Measurements from ENCODE around the gene CD74. TPM values are rescaled to one million over a fixed set of nuclear protein-coding genes. Genes with fewer than 3 reads are reported as not detected.

Gene CD74
- total RNA-seq, 1 donor from 2014 or later = 1,940 TPM

GRCh38 chr5:150395688-150395975, 17.1 kb downstream of the CD74 start:
- Histone ChIP-seq H3K36me3 (peaks cover 60 to 89% of the 10 kb centered on the region in 2 donors), H3K27me3 (no peaks in the 10 kb centered on the region), H3K9me3 (no peaks in the 10 kb centered on the region), H3K4me1 (no peaks in the 10 kb centered on the region), H3K4me3 (no peak overlapping the region), H3K27ac (no peak overlapping the region)
- TF ChIP-seq CTCF (IDR thresholded peaks at IDR 0.05) = no peak
- DNase-seq (ENCODE audit: low spot score in 2 of 2) = no peak
- intact Hi-C loops (cut with DNase I) = loop anchor here (5.0 kb wide), 1 partner anchor 42 kb away; no protein-coding TSS in a partner anchor

GRCh38 chr5:150394912-150395687, 17.6 kb downstream of the CD74 start:
- Histone ChIP-seq H3K27me3 (no peaks in the 10 kb centered on the region), H3K4me3 (no peak overlapping the region), H3K27ac (no peak overlapping the region), H3K9me3 (no peaks in the 10 kb centered on the region), H3K36me3 (peaks cover 59 to 89% of the 10 kb centered on the region in 2 donors), H3K4me1 (no peaks in the 10 kb centered on the region)
- TF ChIP-seq CTCF (IDR thresholded peaks at IDR 0.05) = no peak
- DNase-seq (ENCODE audit: low spot score in 2 of 2) = no peak
- intact Hi-C loops (cut with DNase I) = loop anchor here (5.0 kb wide), 1 partner anchor 42 kb away; no protein-coding TSS in a partner anchor

GRCh38 chr5:150394131-150394530, 18.6 kb downstream of the CD74 start:
- H3K9me3 ChIP-seq = no peaks in the 10 kb centered on the region
- intact Hi-C loops (cut with DNase I) = no loop called here
- peaks cover 63 to 89% of the 10 kb centered on the region in 2 donors for H3K36me3 ChIP-seq
- no peak for TF ChIP-seq CTCF (IDR thresholded peaks at IDR 0.05)
- H3K4me1 ChIP-seq = no peaks in the 10 kb centered on the region
- no peak for DNase-seq (ENCODE audit: low spot score in 2 of 2)
- no peaks in the 10 kb centered on the region for H3K27me3 ChIP-seq
- H3K27ac ChIP-seq = no peak overlapping the region
- H3K4me3 ChIP-seq = no peak overlapping the region

GRCh38 chr5:150393096-150393645, 19.5 kb downstream of the CD74 start:
- Histone ChIP-seq H3K9me3 (no peaks in the 10 kb centered on the region), H3K36me3 (peaks cover 66 to 90% of the 10 kb centered on the region in 2 donors), H3K27me3 (no peaks in the 10 kb centered on the region), H3K4me1 (no peaks in the 10 kb centered on the region), H3K4me3 (no peak overlapping the region), H3K27ac (no peak overlapping the region)
- no peak for DNase-seq (ENCODE audit: low spot score in 2 of 2)
- intact Hi-C loops (cut with DNase I) = no loop called here
- no peak for TF ChIP-seq CTCF (IDR thresholded peaks at IDR 0.05)

- Histone ChIP-seq H3K4me1 (no peaks in the 10 kb centered on the region), H3K27me3 (no peaks in the 10 kb centered on the region), H3K36me3 (peaks cover 70 to 95% of the 10 kb centered on the region in 2 donors), H3K27ac (no peak overlapping the region), H3K9me3 (no peaks in the 10 kb centered on the region), H3K4me3 (no peak overlapping the region)
- intact Hi-C loops (cut with DNase I) = no loop called here
- no peak for TF ChIP-seq CTCF (IDR thresholded peaks at IDR 0.05)
- DNase-seq (ENCODE audit: low spot score in 2 of 2) = no peak
These were observed 20.0 kb downstream of the CD74 start for GRCh38 chr5:150392680-150393079.

Measured in ascending aorta (tissue), 2 donors.